Epithelial cell of esophagus (primary cell): Measurements from ENCODE around the gene RTN4RL1.

Source experiments
- DNase-seq: peaks from one replicate; pipeline ENCODE4 v3.0.0; 2010; ENCODE audit warnings: low read depth
- H3K4me3 ChIP-seq: 2 replicates; pipeline ENCODE4 v1.5.1; 2011; ENCODE audit warnings: mild to moderate bottlenecking, low read length, control low read depth
- CTCF ChIP-seq: IDR thresholded peaks from 2 replicates; pipeline ENCODE4 v1.5.1; 2011; ENCODE audit warnings: low read depth, mild to moderate bottlenecking, low read length, control low read depth, inconsistent platforms; ENCODE audit not compliant: insufficient read depth; ENCODE audit errors: missing control alignments

RTN4RL1 gene

GRCh38 chr17:2025220-2025621, at the start of gene RTN4RL1:
Gene RTN4RL1 (minus strand): TSS chr17:2025334. CDS start chr17:2024865, 469 bp downstream.
- peak within 1 kb of the TSS; percentile 66 for H3K4me3 ChIP-seq
- DNase-seq, result peak; percentile 89
- peak; percentile 4 for TF ChIP-seq CTCF

GRCh38 chr17:2074919-2075318, 49.8 kb upstream of the RTN4RL1 start:
- DNase-seq, result no peak
- no peak overlapping the region for H3K4me3 ChIP-seq
- no peak for TF ChIP-seq CTCF

- no peak overlapping the region for H3K4me3 ChIP-seq
- peak; percentile 37 for DNase-seq
- no peak for TF ChIP-seq CTCF
These were observed 46.5 kb upstream of the RTN4RL1 start for GRCh38 chr17:2071455-2072281.

GRCh38 chr17:2071024-2071385, 45.9 kb upstream of the RTN4RL1 start:
- no peak for DNase-seq
- TF ChIP-seq CTCF, result no peak

GRCh38 chr17:2070241-2071023, 45.3 kb upstream of the RTN4RL1 start:
- no peak for DNase-seq
- TF ChIP-seq CTCF, result no peak
- H3K4me3 ChIP-seq, result no peak overlapping the region

More at GRCh38 chr17:2071024-2071385, 45.9 kb upstream of the RTN4RL1 start:
- no peak overlapping the region for H3K4me3 ChIP-seq

GRCh38 chr17:2068519-2069051, 43.5 kb upstream of the RTN4RL1 start:
- no peak overlapping the region for H3K4me3 ChIP-seq
- TF ChIP-seq CTCF, result no peak
- DNase-seq, result peak; percentile 60
